NCI-H2029 treated with DMSO at 0.1 percent for 48 hours (cell line): ENCODE data around the gene ASCL4.

Experiments
- DNase-seq: peaks from one replicate; lab custom pipeline; 2025; lab: John Stamatoyannopoulos, UW

Gene ASCL4

DNA sequence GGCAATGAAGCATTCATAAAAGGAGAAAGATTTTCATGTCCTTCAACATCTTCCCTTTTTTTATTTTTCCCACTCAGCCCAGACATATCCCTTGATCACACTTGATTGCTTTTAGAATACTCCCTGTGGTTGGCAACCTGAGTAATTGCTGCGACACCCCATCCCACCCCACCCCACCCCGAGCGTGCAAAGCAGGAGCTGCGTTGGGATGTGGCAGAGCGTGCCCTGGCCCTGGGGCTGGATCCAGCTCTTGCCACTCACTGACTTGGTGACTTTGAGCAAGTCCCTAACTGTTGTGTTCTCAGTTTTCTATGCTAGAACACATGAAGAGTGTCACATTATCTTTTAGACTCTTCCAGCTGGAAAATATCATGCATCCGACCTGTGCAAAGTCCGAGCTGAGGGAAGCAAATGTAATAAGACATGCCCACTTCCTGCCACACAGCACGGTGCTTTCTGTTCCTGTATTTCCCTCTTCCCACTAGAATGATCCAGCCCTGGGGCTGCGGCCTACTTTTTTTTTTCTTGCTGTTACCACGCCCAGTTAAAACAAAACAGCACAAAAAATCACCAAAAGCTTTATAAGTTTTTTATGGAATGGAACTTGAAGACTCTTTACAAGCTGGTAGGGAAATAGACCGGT, 4.0 kb downstream of the ASCL4 start:
- DNase-seq = no peak

DNA sequence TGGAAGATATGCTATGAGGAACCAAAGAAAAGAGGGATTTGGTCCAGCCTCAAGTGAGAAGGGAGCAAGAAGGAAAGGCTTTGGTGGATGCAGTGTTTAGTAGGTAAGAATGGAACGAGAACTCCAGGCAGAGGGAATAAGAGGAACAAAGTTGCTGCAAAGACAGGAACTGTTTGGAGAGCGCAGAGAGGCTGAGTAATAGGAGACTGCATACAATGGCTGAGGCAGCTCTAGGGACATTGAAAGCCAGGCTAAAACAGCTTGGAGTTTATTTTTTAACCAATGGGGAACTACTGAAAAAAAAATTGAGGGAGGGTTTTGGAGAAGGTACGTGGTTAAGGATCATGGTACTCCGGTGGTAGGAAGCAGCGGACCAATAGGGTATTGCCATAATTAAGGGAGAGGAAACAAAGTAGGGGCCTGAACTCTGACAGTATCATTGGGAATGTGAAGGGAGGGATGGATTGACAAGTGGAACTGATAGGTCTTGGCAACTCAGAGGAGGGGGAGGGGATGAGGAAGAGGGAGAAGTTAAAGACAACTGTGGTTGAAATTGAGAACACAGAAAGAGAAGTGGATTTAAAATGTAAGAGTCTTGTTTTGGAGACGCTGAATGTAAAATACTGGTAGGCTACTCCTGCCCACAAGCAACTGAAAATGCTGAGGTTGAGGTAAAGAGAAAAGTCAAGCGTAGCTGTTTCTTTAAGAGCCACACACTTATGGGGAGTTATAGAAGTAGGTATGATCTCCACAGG, 4.8 kb downstream of the ASCL4 start:
- DNase-seq = no peak

DNA sequence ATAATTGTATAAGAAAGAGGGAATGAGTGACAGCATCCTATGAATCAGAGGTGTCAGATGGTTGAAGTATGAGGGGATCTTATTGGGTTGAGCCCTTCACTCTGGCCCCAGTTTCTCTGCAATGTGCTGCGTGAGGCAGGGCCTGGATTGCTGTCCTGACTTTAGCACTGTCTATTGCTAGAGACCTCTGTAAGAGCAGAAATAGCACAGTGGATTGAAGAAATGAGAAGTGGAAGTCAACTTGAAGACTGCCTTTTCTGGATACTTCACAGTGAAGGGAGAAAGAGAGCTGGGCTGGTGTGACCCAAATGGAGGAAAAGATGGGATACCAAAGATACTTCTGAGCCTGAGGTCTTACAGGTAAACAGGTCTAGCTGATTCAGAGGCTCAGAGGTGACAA, 5.8 kb downstream of the ASCL4 start:
- no peak for DNase-seq

DNA sequence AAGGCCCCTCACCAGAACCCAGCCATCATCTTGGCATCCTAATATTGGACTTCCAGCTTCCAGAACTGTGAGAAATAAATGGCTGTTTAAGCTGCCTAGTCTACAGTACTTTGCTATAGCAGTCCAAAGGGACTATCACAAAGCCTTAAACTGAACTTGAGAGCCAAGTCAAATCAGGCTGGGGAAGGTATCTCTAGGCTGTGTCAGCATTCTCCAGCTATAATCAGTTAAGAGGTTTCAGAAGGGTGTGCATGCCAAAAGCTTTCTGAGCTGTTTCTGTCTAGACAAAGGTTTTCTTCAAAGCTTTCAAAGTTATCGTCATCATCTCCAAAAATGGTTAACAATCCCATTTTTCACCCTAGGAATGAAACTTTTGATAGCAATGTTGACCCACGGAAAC, 7.6 kb downstream of the ASCL4 start:
- no peak for DNase-seq

DNA sequence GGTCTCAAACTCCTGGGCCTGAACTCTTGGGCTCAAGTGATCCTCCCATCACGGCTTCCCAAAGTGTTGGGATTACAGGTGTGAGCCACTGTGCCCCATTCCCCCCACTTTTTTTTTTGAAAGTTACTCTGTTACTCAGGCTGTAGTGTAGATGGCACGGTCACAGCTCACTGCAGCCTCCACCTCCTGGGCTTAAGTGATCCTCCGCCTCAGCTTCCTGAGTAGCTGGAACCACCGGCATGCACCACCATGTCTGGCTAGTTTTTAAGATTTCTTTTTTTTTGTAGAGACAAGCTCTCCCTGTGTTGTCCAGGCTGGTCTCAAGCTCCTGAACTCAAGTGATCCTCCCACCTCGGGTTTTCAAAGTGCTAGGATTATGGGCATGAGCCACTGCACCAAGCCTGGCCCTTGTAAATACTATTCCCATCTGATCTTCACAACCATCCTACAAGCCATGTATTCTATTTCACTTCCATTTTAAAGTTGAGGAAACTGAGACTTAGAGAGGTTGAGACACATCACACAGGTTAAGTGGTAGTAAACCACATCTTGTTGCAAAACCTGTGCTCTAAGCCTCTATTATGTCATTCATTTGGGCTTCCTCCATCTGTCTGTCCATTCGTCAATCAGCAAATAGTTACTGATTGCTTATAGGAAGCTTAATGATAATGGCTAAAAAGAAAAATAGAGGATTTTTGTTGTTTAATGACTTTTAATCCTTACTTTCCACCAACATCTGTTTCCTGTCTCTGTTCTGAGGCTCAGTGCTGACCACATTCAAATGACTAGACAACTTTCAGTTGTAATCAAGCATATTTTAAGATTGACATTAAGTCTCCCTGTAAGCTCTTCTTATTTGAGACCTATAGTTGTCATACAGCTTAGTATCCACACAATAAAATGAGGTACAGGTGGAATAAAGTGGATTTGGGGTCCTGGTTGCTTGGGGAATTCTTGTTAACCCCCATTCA, 9.2 kb downstream of the ASCL4 start:
- no peak for DNase-seq

DNA sequence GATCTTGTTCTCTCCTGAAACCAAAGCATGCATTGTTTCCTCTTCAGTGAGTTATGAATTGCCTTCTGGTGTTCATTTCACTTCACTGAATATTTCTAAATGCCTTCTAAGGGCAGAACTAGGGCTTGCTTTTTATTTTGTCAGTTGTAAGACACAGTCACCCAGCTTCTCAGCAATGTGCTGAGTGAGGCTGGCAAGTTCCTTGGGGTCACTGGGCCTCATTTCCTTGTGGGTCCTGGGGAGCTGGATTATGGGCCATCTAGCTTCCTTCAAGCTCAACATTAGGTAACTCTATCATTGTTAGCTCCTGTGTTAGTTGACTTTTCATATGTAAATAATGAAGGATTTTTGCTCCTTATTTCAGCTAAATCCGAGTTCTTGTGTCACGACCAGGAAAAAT, 13.8 kb downstream of the ASCL4 start:
- no peak for DNase-seq

DNA sequence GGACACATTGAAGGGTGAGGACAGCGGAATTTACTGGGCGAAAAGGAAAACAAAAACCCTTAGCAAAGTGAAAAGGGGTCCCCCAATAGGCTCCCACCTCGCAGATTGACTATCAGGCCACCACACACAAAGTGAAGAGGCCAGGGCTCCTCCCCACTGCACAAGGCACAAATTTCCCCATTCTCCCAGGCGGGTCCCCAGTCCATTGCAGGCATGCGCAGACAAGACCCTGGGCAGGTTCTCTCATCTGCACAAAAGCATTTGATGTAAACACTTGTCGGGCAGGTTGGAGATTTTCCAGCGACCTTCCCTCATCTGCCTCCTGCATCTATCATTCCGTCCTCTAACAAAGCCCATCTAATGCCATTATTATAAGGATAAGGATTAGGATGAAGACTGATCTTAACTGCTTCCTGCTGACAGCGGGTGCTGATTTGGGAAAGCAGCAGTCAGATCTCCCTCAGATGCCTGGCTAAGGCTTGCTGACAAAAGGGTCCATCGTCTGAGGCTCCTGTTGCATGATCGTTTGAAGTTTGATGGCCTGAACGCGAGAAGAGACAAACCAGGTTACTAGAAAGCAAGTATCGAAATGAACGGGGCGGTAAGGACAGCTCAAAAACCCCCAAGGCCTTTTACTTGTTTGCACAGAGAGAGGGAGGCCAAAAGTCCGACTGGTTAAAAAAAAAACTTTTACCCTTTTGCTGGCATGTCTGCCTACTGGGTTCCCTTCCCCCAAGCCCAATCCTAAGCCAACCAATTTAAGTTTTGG, 14.4 kb downstream of the ASCL4 start:
- no peak for DNase-seq

DNA sequence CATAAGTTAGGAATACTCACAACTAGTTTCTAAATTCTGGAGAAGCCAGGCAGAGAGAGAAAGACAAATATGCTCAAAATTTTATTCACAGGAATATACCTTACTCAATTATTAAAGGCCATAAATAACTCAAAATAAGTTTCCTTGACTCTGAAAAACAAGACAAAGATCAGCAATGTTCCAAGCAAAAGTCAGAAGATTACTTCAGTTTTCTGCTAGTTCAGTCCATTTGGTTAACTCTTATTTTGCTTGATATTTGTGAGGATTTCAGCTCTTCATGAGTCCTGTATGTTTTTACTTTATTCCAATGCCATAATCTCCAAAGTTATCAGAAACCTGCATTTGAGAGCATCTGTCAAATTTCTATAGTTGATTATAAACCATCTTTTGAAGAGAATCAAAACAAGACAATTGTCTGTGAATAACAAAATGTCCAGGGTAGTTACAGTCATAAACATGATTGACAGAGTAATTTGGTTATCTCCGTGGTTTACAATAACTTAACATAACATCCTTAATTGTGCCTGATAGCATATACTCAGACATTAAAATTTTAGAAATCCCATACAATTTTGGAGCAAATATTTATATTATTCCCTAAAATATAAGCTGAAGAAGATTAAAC, 17.1 kb downstream of the ASCL4 start:
- DNase-seq = no peak

DNA sequence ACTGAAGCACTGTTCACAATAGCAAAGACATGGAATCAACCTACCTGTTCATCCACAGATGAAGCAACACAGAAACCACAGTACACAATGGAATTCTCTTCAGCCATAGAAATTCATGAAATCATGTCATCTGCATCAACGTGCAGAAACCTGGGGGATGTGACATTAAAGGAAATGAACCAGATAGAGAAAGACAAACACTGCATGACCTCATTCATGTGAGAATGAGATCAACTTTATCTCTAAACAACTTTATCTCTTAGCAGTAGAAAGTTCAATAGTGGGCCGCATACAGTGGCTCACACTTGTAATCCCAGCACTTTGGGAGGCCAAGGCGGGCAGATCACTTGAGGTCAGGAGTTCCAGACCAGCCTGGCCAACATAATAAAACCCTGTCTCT, 19.9 kb downstream of the ASCL4 start:
- DNase-seq = no peak

DNA sequence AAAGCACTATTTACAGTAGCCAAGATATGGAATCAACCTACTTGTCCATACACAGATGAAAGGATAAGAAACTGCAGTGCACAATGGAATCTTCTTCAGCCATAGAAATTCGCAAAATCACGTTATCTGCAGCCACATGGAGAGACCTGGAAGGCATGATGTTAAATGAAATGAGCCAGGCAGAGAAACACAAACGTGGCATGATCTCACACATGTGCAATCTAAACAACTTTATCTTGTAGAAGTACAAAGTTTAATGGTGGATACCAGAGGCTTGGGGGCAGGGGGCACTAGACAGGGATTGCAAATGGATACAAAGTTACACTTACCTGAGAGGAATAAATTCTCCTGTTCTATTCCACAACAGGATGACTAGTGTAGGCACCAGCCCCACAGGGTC, 24.1 kb downstream of the ASCL4 start:
- no peak for DNase-seq

DNA sequence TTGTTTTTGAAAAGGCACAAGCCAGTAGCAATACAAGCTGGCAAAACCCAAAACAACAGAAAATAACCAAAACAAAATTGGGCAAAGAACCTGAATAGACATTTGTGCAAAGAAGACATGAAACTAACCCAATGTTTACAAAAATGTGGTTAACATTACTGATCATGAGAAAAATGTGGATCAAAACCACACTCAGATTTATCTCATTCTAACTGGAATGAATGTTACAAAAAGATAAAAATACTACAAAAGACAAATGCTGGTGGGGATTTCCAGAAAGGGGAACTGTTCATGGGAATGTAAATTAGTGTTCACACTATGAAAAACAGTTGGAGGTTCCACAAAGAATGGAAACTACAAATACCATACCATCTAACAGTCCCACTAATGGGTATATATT, 26.6 kb downstream of the ASCL4 start:
- DNase-seq = no peak

DNA sequence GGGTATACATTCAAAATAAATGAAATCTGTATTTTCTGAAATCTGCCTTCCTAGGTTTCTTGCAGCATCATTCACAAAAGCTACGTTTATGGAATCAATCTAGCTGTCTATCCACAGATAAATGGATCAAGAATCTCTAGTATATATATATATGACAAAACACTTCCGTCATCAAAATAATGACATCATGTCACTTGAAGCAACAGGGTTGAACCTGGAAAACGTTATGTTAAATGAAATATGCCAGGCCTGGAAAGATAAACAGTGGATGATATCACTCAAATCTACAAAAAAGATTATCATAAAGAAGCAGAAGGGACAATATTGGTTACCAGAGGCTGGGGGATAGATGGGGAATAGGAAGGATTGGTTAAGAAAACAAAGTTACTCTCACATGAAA, 28.6 kb downstream of the ASCL4 start:
- DNase-seq = no peak

DNA sequence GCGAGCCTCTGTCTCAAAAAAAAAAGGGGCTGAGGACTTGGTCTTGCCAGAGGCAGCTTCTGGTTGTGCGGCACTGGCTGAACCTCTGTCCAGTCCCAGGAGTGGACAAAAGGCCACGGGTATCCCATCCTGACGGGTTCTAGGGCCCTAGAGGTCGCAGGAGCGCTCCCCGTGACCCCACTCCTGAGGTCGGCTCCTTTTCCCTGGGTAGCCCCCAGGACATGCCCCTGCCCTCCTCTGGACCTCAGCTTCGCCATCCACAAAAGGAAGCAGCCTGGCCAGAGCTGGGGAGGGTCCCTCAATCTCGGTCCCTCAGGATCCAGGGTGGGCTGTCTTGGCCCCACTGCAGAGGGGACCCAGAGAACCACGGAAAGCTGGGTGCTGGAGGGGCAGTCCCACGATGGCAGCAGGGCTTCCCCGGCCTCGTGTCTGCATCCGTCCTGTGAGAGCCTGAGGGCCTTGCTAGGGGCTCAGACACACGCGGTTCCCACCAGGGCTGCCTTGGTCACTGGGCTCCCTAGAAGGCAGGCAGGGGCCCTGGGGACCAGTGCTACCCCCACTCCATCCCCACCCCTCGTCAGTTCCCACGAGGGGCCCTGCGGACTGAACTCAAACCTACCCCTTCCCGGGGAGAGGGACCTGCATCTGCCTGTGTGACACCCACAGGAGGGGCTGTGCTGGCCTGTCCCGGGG, 31.1 kb downstream of the ASCL4 start:
- DNase-seq = no peak

DNA sequence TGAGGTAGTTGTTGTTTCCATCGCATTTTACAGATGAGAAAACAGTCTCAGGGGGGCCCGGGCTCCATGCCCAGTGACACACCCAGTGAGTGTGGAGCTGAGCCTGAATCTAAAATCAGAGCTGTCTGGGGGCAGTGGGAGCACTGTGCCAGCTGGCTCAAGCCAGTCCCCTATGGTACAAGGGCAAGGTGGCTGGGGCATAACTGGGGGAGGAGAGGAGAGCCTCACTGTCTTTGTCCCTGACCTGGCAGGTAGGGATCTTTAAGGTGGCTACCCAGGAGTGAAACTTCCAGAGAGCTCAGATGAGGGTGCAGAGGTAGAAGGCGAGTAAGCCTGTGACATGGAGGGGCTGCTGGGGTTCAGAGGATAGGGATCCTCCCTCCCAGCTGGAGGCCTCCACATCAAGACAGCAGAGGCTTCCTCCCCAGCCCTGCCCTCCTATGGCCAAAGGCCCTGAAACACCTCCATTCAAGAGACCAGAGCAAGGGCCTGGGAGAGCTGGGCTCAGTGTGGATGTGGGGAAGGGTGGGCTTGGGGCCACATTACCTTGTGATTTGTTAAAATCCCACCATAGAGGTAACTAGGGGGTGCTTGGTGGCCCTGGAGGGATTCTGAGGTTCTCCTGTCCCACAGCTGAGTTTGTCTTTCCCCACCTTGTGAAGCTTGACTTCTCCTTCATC, 33.1 kb downstream of the ASCL4 start:
- DNase-seq = no peak

DNA sequence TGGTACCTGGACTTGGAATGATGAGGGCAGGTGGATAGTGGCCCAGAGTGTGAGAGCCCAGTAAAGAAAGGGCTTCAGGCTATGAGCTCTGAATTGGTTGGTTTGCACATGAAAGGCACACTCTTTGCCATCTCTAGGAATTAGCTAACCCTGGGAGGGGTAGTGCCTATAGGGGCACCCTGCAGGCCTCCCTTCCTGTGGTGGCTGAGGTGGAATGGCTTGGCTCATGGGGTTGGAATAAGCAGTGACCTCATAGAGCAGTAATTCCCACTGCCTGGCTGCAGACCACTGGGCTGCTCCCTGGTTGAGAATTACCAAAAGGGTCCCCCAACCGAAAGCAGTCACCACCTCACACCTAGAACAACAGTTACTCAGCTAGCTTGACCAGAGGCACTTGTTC, 42.7 kb downstream of the ASCL4 start:
- DNase-seq = no peak

DNA sequence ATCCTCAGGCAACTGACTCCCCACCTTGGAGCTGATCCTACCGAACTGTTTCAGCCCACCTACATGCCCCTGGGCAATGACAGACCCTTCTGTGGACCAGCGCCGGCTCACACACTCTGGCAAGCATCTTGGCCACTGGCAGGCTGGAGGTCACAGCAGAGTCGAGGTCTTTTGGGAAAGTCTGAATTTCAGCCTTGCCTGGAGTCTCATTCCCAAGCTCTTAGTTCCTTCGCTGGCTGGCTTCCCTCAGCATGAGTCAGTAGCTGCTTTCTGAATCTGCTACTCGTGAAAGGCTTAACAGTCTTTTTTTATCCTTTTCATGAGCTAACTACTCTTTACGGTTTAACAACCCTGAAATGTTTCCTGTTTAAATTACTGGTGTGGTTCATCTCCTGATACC, 44.5 kb downstream of the ASCL4 start:
- DNase-seq = no peak

DNA sequence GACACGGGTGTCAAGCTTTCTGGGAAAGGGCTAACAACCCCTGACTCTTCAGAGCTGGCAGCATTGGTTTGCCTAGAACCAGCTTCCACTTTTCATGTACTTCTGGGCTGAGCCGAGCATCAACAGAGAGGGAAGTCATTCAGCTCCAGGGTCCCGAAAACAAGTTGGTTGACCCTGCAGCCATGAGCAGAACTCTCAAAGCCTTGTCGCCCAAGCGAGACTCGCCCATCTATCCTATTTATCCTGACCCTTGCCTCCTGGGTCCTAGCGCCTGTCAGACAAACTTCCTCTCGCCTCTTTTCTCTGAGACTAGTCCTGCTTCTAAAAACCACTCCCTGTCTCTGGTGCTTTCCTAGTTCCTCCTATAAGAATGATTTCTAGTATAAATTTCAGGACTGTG, 47.9 kb downstream of the ASCL4 start:
- no peak for DNase-seq
